H1 (cell line): ENCODE results near the gene PCNX1. TPM values are rescaled to one million over a fixed set of nuclear protein-coding genes. Genes with fewer than 3 reads are reported as not detected.

ENCODE experiments used
- BRCA1 ChIP-seq: IDR thresholded peaks from 2 replicates; pipeline ENCODE4 v1.6.1; 2012; ENCODE audit warnings: low read depth, low read length, improper control_type of control experiment
- EP300 ChIP-seq, 2 experiments: IDR thresholded peaks; 1 replicate in 1 of 2; 2 replicates in 1 of 2; pipeline ENCODE4 v1.6.1; 2011 to 2012; ENCODE audit warnings: low read depth in 2 of 2, low read length in 2 of 2, mild to moderate bottlenecking in 2 of 2, borderline replicate concordance in 1 of 2, inconsistent platforms in 1 of 2, moderate library complexity in 1 of 2
- JUND ChIP-seq: IDR thresholded peaks from 2 replicates; pipeline ENCODE4 v1.6.1; 2011; ENCODE audit warnings: mild to moderate bottlenecking, improper control_type of control experiment, low read length
- SIRT6 ChIP-seq: IDR thresholded peaks from one replicate; pipeline ENCODE4 v1.7.1; 2012; ENCODE audit warnings: low read length, inconsistent platforms
- SUZ12 ChIP-seq: fragments of 200-600 bp; sonication (generic); IDR thresholded peaks from 2 replicates; pipeline ENCODE4 v1.6.1; 2012; ENCODE audit warnings: mild to moderate bottlenecking, inconsistent platforms, low read length, moderate library complexity, mixed read lengths
- polyA plus RNA-seq, 7 experiments: library from polyadenylated mRNA; depleted of rRNA in 3 of 7; stranded (reverse) in 5 of 7; unstranded in 2 of 7; fragments of >200 nt in 5 of 7; fragments of 200-250 nt in 2 of 7; gene quantifications; 1 replicate in 5 of 7; 2 replicates in 1 of 7; 4 replicates in 1 of 7; pipeline versions ENCODE4 v1.2.1 to v1.2.3, GENCODE V29; 2011 to 2013; ENCODE audit warnings: missing spikeins in 2 of 7, mixed read lengths in 2 of 7
- total RNA-seq: library from RNA; stranded (reverse); fragmentation: NEBNext Ultra II Directional; extraction: Animal tissue kit (Norgen Biotek cat#: 25700); gene quantifications from 2 replicates; pipeline ENCODE4 v1.2.1, GENCODE V29; 2021

PCNX1 gene
- total and polyA plus RNA-seq, 2 of the 8 experiments (the other 6 are each of a cell fraction or from before 2014, with no cell fraction given) = 37.7 to 53.2 TPM

- TF ChIP-seq SUZ12 = no peak
- no peak for TF ChIP-seq BRCA1
- no peak for TF ChIP-seq EP300 (IDR thresholded peaks at IDR 0.05; ENCODE audit: borderline replicate concordance in 1 of 2, low read depth in 2 of 2, low read length in 2 of 2)
- no peak for TF ChIP-seq JUND
- no peak for TF ChIP-seq SIRT6
- TF ChIP-seq, all 59 proteins: peak for 0
Observed at GRCh38 chr14:70957710-70958109, 50.5 kb downstream of the PCNX1 start (continued).
